Measurements from ENCODE around the gene BCL2A1. TPM values are rescaled to one million over a fixed set of nuclear protein-coding genes. Genes with fewer than 3 reads are reported as not detected.
"Not testable (repeated sequence)": the region's sequence is repeated elsewhere in the genome, so short reads cannot be mapped to it uniquely, and the experiment has no call there.

Gene BCL2A1
- polyA plus RNA-seq, 6 donors from 2014 or later: 30.9 to 58.4 (median 44.4) TPM

DNA sequence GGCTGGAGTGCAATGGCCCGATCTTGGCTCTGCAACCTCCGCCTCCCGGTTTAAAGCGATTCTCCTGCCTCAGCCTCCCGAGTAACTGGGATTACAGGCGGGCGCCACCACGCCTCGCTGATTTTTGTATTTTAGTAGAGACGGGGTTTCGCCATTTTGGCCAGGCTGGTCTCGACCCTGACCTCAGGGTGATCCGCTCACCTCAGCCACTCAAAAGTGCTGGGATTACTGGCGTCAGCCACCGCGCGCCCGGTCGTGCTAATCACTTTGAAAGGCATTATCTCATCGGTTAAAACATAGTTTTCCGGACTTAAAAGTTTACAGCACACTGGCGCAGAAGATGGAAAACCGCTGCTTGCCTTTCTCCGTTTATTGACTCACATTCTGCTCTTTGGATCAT is 46.6 kb downstream of the BCL2A1 start:
- ATAC-seq (ENCODE audit: low read depth in 2 of 2) (no peak), DNase-seq (no peak)
- peaks cover 6 to 14% of the 10 kb centered on the region in 2 donors for H3K36me3 Mint-ChIP-seq
- peaks cover 0 to 5% (median 4%) of the 10 kb centered on the region in 3 donors for H3K27me3 Mint-ChIP-seq
- H3K27ac Mint-ChIP-seq: peak overlapping the region in 3 of 6 donors; percentile 30 to 97 (median 97)
- H3K9me3 Mint-ChIP-seq: peaks cover 4 to 30% (median 12%) of the 10 kb centered on the region in 7 donors
- H3K4me1 Mint-ChIP-seq: peaks cover 22 to 26% (median 25%) of the 10 kb centered on the region in 3 donors
- H3K4me3 Mint-ChIP-seq: peak overlapping the region in 7 of 8 donors; percentile 32 to 97 (median 60)

DNA sequence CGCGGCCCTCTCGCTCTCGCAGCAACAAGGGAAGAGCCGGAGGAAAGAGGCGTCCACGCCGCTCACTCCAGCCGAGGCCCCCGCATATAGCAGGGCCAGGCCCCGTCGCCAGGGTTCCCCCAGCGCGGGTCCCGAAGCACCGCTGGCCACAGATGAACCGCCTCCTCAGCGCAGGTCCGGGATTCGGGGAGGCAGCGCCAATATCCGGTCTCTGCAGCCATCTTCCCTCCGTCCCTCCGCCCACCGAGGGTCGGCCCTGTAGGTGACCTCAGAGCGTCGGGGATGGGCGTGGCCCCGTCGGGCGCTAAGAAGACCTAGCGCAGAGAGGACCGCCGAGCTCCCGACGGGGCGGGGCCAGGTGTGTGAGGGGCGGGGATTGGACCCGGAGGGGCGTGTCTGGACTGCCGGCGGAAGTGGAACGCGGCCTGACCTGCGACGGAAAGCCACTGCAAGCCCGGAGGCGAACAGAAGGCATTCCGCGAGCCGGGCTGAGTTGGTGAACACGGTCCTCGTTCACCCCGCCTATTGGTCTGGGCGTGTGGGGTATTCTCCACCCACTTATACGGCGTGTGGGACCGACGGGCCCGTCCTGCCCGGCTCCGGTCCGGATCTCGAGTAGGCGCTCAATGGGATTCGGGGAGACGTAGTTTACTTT is 47.4 kb downstream of the BCL2A1 start:
- Mint-ChIP-seq H3K4me1 (peaks cover 22 to 26% (median 25%) of the 10 kb centered on the region in 3 donors), H3K27me3 (no peaks in the 10 kb centered on the region), H3K4me3 (peak overlapping the region; percentile 94 to 100 (median 96)), H3K27ac (peak overlapping the region; percentile 96 to 99 (median 97)), H3K9me3 (peaks cover 6 to 35% (median 17%) of the 10 kb centered on the region in 7 donors), H3K36me3 (peaks cover 10 to 21% of the 10 kb centered on the region in 2 donors)
- ATAC-seq (ENCODE audit: low read depth in 2 of 2): peak; percentile 88 to 89
- peak; percentile 100 for DNase-seq

DNA sequence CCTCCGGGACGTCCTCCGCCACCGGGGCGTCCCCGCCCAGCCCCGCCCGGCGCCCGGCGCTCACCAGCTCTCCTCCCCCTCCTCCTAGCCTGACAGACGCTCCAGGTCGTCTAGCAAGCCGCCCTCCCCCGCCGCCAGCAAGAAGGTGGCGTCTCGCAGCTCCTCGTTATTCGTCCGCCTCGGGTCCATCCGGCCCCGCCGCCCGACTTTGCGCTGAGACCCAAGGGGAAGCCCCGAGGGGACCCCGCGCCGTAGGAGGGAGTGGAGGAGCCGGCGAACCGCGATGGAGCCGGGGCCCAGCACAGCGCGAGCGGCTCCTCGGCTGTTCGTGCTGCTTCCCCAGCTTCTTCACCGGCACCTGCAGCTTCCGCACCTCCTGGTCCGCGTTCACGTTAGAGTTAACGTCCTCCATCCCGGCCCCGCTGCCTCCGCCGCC is 47.9 kb downstream of the BCL2A1 start:
- peak; percentile 36 to 39 for ATAC-seq (ENCODE audit: low read depth in 2 of 2)
- peak overlapping the region; percentile 96 to 99 (median 97) for H3K27ac Mint-ChIP-seq
- peak overlapping the region; percentile 94 to 100 (median 96) for H3K4me3 Mint-ChIP-seq
- no peaks in the 10 kb centered on the region for H3K27me3 Mint-ChIP-seq
- peaks cover 22 to 26% (median 25%) of the 10 kb centered on the region in 3 donors for H3K4me1 Mint-ChIP-seq
- peaks cover 6 to 35% (median 23%) of the 10 kb centered on the region in 7 donors for H3K9me3 Mint-ChIP-seq
- DNase-seq: no peak
- H3K36me3 Mint-ChIP-seq: peaks cover 10 to 27% of the 10 kb centered on the region in 2 donors

DNA sequence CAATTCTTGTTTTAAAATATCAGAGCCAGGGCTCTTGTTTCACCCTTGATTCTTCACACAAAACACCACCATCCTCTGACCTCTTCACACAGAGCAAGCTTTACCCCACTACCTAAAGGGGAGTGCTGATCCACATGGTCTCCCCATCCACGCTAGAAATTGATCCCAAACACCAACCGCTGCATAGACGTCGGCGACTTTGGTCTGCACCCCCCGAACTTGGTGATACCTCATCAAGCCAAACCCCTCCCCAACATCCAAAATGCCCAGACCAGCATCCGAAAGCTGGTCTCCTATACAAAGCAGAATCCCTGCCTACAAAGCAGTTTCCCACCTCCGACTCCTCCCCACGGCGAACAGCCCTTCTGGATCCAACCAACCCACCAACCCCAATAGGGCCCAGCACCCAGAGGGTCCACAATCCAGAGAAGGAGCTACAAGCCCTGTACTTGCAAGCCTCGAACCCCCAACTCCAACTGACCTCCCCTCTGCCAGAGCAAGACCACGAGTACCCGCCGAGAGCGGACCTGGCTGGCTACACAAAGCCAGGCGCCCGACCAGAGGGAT is 48.4 kb downstream of the BCL2A1 start:
- no peaks in the 10 kb centered on the region for H3K27me3 Mint-ChIP-seq
- DNase-seq (no peak), ATAC-seq (ENCODE audit: low read depth in 2 of 2) (no peak)
- H3K4me1 Mint-ChIP-seq: peaks cover 22 to 26% (median 26%) of the 10 kb centered on the region in 3 donors
- H3K27ac Mint-ChIP-seq: peak overlapping the region in 5 of 6 donors; percentile 44 to 98 (median 97)
- peaks cover 15 to 32% of the 10 kb centered on the region in 2 donors for H3K36me3 Mint-ChIP-seq
- peaks cover 8 to 40% (median 28%) of the 10 kb centered on the region in 7 donors for H3K9me3 Mint-ChIP-seq
- H3K4me3 Mint-ChIP-seq: peak overlapping the region; percentile 94 to 100 (median 96)

DNA sequence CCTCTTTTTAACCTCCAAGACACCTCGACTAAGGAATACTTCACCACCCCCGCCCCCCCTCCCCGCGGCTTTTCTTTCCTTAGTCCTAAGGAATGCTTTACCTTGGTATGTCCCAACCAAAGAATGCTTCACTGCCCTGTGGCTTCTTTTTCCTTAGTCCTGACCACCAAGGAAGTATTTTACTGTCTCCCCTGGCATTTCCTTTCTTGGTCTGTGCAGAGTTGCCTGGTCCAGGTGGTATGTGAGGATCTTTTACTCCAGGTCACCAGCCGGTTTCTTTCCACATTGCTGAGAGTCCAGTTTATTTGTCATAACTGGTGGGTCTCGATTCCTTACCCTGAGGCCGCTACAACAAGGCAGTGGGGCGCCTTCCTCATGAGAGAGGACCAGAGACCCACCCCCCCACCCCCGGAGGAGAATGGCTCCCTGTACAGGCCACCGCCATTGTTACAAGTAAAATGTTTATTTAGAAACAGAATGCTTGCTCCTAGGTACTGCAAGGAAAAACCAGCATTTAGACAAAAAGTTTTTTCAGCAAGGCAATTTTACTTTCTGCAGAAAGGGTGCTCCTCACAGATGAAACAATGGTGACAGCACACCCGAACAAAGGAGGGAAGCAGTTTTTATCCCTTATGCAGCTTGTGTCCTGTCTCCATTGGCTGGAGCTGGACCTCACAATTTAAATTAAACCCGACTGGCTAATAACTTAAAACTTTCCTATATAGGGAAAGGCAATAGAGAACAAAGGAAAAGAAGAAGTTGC is 51.1 kb downstream of the BCL2A1 start:
- H3K27me3 Mint-ChIP-seq: no peaks in the 10 kb centered on the region
- ATAC-seq (ENCODE audit: low read depth in 2 of 2): no peak
- H3K4me3 Mint-ChIP-seq: peak overlapping the region in 2 of 8 donors; percentile 39 to 95
- peak overlapping the region in 1 of 6 donors; percentile 26 for H3K27ac Mint-ChIP-seq
- peaks cover 25 to 45% of the 10 kb centered on the region in 2 donors for H3K36me3 Mint-ChIP-seq
- peaks cover 22 to 26% (median 26%) of the 10 kb centered on the region in 3 donors for H3K4me1 Mint-ChIP-seq
- DNase-seq: no peak
- H3K9me3 Mint-ChIP-seq: peaks cover 17 to 67% (median 54%) of the 10 kb centered on the region in 7 donors

DNA sequence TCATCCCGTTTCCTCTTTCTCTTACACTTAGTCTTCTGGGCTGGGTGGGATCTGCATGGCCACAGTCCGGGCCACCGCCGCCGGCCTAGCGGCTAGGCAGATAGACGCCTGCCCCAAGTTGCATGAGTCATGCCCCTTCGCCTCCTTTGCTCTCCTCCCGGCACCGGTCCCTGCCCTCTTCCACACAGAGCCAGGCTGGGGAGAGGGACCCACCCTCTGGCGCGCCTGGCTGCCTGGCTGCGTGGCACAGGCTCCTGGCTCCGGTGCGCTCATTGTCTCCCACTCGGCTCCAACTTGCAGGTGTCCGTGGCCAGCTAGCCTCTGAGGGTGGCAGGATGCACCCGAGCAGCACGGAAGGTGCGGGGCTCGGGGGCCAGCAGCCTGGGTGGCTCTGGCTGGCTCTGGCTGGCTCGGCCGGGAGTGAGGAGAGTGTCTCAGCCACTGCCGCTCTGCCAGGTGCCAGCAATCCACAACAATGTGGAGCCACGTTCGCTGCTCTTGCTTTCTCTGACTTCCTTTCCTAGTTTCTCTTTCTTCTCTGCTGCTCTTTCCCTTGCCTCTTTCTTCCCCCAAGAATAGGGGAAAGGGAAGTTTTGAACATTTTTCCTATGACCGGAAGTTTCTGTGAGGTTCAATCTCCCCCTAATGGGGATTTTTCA is 51.8 kb downstream of the BCL2A1 start:
- H3K27me3 Mint-ChIP-seq: no peaks in the 10 kb centered on the region
- peaks cover 25 to 45% of the 10 kb centered on the region in 2 donors for H3K36me3 Mint-ChIP-seq
- no peak overlapping the region for H3K4me3 Mint-ChIP-seq
- DNase-seq (no peak), ATAC-seq (ENCODE audit: low read depth in 2 of 2) (no peak)
- peak overlapping the region in 1 of 6 donors; percentile 30 for H3K27ac Mint-ChIP-seq
- peaks cover 17 to 74% (median 61%) of the 10 kb centered on the region in 7 donors for H3K9me3 Mint-ChIP-seq
- peaks cover 22 to 26% (median 26%) of the 10 kb centered on the region in 3 donors for H3K4me1 Mint-ChIP-seq

DNA sequence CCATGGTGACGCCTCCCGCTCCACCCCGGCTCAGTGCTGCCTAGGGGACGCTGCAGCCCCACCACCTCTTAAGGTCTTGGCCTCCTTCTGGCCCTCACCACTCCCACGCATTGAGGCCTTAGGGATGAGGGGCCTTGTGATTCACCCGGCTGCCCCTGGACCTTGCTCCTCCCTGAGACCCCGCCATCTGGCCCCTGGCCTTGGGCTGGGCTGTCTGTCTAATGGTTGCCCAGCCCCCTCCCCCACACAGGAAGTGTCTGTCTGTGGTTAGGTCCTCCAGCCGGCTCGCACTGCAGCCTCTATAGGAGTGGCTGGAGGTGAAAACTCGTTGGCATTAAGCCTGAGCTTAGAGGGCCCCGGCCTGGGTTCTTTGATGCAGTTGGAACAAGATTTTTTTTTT is 52.7 kb downstream of the BCL2A1 start:
- DNase-seq (no peak), ATAC-seq (ENCODE audit: low read depth in 2 of 2) (no peak)
- H3K9me3 Mint-ChIP-seq: peaks cover 17 to 81% (median 66%) of the 10 kb centered on the region in 7 donors
- H3K4me1 Mint-ChIP-seq: peaks cover 15 to 19% (median 18%) of the 10 kb centered on the region in 3 donors
- no peak overlapping the region for H3K27ac Mint-ChIP-seq
- H3K36me3 Mint-ChIP-seq: peaks cover 25 to 45% of the 10 kb centered on the region in 2 donors
- H3K27me3 Mint-ChIP-seq: no peaks in the 10 kb centered on the region
- peak overlapping the region in 1 of 8 donors; percentile 61 for H3K4me3 Mint-ChIP-seq

DNA sequence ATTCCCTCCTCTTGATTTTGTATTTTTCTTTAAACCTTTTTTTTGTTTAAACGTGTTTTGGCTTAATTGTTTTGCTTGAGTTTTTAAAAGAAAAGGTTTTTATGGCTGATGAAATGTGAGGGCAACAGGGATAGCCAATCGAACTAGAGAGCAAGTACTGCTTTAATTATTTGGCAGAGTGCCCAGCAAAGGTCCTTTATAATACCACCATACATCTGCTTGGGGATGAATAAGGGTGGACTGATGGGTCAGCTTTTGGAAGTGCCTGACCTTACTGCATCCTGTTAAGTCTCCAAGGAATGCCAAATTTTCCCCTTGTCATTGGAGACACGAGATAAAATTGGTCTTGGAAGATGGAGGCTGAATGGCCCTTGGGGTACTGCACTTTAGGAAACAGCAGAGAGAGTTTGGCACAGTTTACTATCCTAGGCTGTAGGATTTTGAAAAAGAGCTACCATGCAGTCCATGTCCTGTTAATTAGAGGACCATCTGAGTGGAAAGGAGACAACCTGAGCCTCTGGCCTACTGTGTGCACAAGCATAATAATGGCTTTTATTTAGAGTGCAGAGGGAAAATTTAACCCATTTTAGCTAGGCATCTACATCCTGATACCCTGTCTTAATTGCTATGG is 54.4 kb downstream of the BCL2A1 start:
- DNase-seq (no peak), ATAC-seq (ENCODE audit: low read depth in 2 of 2) (no peak)
- Mint-ChIP-seq H3K4me1 (peaks cover 5 to 6% (median 5%) of the 10 kb centered on the region in 3 donors), H3K27ac (no peak overlapping the region), H3K27me3 (no peaks in the 10 kb centered on the region), H3K4me3 (peak overlapping the region in 1 of 8 donors; percentile 61), H3K9me3 (peaks cover 17 to 79% (median 67%) of the 10 kb centered on the region in 7 donors), H3K36me3 (peaks cover 25 to 43% of the 10 kb centered on the region in 2 donors)

DNA sequence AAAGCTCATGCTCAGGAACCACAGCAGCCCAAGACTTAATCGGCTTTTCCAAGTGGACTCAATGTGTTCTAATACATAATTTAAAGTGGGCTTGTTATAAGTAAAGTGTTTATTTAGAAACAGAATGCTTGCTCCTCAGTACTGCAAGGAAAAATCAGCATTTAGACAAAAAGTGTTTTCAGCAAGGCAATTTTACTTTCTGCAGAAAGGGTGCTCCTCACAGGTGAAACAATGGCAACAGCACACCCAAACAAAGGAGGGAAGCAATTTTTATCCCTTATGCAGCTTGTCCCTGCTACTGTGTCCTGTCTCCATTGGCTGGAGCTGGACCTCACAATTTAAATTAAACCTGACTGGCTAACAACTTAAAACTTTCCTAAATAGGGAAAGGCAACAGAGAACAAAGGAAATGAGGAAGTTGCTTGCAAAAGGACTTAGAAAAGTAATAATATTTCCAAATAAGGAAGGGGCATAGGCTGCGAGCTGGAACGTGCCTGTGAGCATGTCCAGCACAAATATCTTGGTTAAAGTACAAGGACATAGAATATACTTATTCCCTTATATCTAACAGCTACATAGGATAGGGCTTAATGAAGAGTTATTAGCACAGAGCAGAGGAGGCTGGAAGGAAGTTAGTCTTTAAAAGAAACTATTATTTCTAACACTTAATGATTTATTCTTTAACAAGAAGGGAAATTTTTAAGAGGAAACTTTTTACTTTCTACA is 55.1 kb downstream of the BCL2A1 start:
- peaks cover 12 to 73% (median 63%) of the 10 kb centered on the region in 7 donors for H3K9me3 Mint-ChIP-seq
- not testable (repeated sequence) for H3K27me3 Mint-ChIP-seq; ATAC-seq (ENCODE audit: low read depth in 2 of 2); DNase-seq; H3K4me1 Mint-ChIP-seq
- peaks cover 19 to 36% of the 10 kb centered on the region in 2 donors for H3K36me3 Mint-ChIP-seq
- H3K27ac Mint-ChIP-seq: peak overlapping the region in 1 of 6 donors; percentile 38
- H3K4me3 Mint-ChIP-seq: peak overlapping the region in 1 of 8 donors; percentile 41

DNA sequence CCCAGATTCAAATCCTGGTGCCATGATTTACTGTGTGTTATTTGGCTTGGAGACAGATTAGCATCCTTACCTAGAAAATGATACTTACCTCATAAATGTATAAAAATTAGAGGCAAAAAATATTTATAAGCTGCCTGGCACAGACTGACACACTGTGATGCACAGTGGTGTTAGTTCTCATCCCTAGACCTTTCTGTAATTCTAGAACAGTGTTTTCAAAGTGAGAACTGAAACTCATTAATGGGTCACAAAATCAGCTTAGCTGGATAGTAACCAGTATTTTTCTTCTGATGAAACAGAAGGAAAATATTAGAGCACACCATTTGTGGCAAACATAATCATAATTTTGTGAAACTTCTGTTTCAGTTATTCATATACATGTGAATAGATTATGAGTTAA is 56.3 kb downstream of the BCL2A1 start:
- Mint-ChIP-seq H3K27ac (no peak overlapping the region), H3K9me3 (peaks cover 12 to 77% (median 67%) of the 10 kb centered on the region in 7 donors), H3K4me3 (no peak overlapping the region), H3K27me3 (no peaks in the 10 kb centered on the region), H3K4me1 (peaks cover 7 to 11% (median 9%) of the 10 kb centered on the region in 3 donors), H3K36me3 (peaks cover 30 to 34% of the 10 kb centered on the region in 2 donors)
- ATAC-seq (ENCODE audit: low read depth in 2 of 2) (no peak), DNase-seq (no peak)
